GM23338 (cell line): Measurements from ENCODE around the gene ZDHHC12. TPM values are rescaled to one million over a fixed set of nuclear protein-coding genes. Genes with fewer than 3 reads are reported as not detected.
A peak's percentile ranks its signal among the peaks of the same experiment; 100 is the strongest.

Experiments
- ATAC-seq: fragments of 200-7000 bp; cut with Tn5 transposase; 3 replicates; pipeline ENCODE4 v1.9.1; 2020
- DNase-seq: peaks from one replicate; pipeline ENCODE4 v3.0.0-alpha.2; 2015; ENCODE audit warnings: low spot score
- H2AFZ ChIP-seq: fragments of 200-600 bp; sonication (generic); 2 replicates; pipeline ENCODE4 v1.8.0; 2016; ENCODE audit warnings: antibody characterized with exemption, mild to moderate bottlenecking, moderate library complexity
- H3F3A ChIP-seq: fragments of 200-600 bp; sonication (generic); replicated peaks from 2 replicates; pipeline ENCODE4 v1.8.0; 2017; ENCODE audit warnings: antibody characterized with exemption, mixed run types, low read depth
- H3K27ac ChIP-seq: fragments of 200-600 bp; sonication (generic); 2 replicates; pipeline ENCODE4 v1.6.1; 2016; ENCODE audit warnings: low read depth
- H3K27me3 ChIP-seq: fragments of 200-600 bp; sonication (generic); 2 replicates; pipeline ENCODE4 v1.8.0; 2016; ENCODE audit warnings: mild to moderate bottlenecking, mixed run types, moderate library complexity; ENCODE audit not compliant: insufficient read depth
- H3K36me3 ChIP-seq: fragments of 200-600 bp; sonication (generic); 2 replicates; pipeline ENCODE4 v1.8.0; 2016; ENCODE audit warnings: mild to moderate bottlenecking; ENCODE audit not compliant: insufficient read depth
- H3K4me1 ChIP-seq: fragments of 200-600 bp; sonication (generic); 2 replicates; pipeline ENCODE4 v1.8.0; 2016; ENCODE audit warnings: mild to moderate bottlenecking, moderate library complexity; ENCODE audit not compliant: insufficient read depth
- H3K4me2 ChIP-seq: fragments of 200-600 bp; sonication (generic); 2 replicates; pipeline ENCODE4 v1.7.1; 2017; ENCODE audit warnings: mixed run types
- H3K4me3 ChIP-seq: fragments of 200-600 bp; sonication (generic); 2 replicates; pipeline ENCODE4 v1.6.1; 2016; ENCODE audit warnings: mixed run types
- H3K79me2 ChIP-seq: fragments of 200-600 bp; sonication (generic); replicated peaks from 2 replicates; pipeline ENCODE4 v1.8.0; 2017; ENCODE audit warnings: mild to moderate bottlenecking; ENCODE audit not compliant: insufficient read depth
- H3K9me2 ChIP-seq: fragments of 200-600 bp; sonication (generic); 2 replicates; pipeline ENCODE4 v1.8.0; 2017; ENCODE audit not compliant: insufficient read depth
- H4K20me1 ChIP-seq: fragments of 200-600 bp; sonication (generic); replicated peaks from 2 replicates; pipeline ENCODE4 v1.8.0; 2017; ENCODE audit warnings: mild to moderate bottlenecking; ENCODE audit not compliant: insufficient read depth
- H3K27ac Mint-ChIP-seq: 2 replicates; pipeline ENCODE4 v1.8.0; 2020; ENCODE audit warnings: inconsistent platforms, mild to moderate bottlenecking, moderate library complexity, mixed read lengths
- H3K27me3 Mint-ChIP-seq: 3 replicates; pipeline ENCODE4 v1.8.0; 2022; ENCODE audit warnings: low read depth, mild to moderate bottlenecking, moderate library complexity, mixed read lengths, inconsistent platforms; ENCODE audit not compliant: insufficient read depth, poor library complexity
- H3K36me3 Mint-ChIP-seq: 3 replicates; pipeline ENCODE4 v1.8.0; 2021; ENCODE audit warnings: low read depth, mild to moderate bottlenecking, inconsistent platforms, moderate library complexity, mixed read lengths
- H3K4me1 Mint-ChIP-seq: 3 replicates; pipeline ENCODE4 v1.8.0; 2020; ENCODE audit warnings: mild to moderate bottlenecking, inconsistent platforms, mixed read lengths
- H3K4me3 Mint-ChIP-seq: 3 replicates; pipeline ENCODE4 v1.8.0; 2021; ENCODE audit warnings: moderate library complexity, mild to moderate bottlenecking, inconsistent platforms, mixed read lengths
- H3K9me3 Mint-ChIP-seq: 3 replicates; pipeline ENCODE4 v1.8.0; 2020; ENCODE audit warnings: moderate library complexity, mild to moderate bottlenecking, inconsistent platforms, mixed read lengths
- CREB1 ChIP-seq: fragments of 250-450 bp; sonication (Bioruptor Pico); IDR thresholded peaks from 2 replicates; pipeline ENCODE4 v1.5.0; 2020; ENCODE audit warnings: low read depth, mild to moderate bottlenecking, moderate library complexity
- CTCF ChIP-seq, 2 experiments: fragments of 200-600 bp in 1 of 2; sonication (generic) in 1 of 2; conservative IDR thresholded peaks; 2 replicates each; pipeline versions ENCODE4 v1.5.1 to v1.6.1; 2016 to 2017; ENCODE audit warnings: antibody characterized with exemption in 2 of 2, low read depth in 2 of 2, mild to moderate bottlenecking in 2 of 2, moderate library complexity in 1 of 2
- ETS1 ChIP-seq: IDR thresholded peaks from 2 replicates; pipeline ENCODE4 v1.6.1; 2016; ENCODE audit warnings: antibody characterized with exemption
- EZH2phosphoT487 ChIP-seq: fragments of 200-600 bp; sonication (generic); IDR thresholded peaks from one replicate; pipeline ENCODE4 v1.8.1; 2018; ENCODE audit warnings: antibody characterized with exemption; ENCODE audit not compliant: unreplicated experiment
- JUNB ChIP-seq: IDR thresholded peaks from one replicate; pipeline ENCODE4 v1.6.1; 2016; ENCODE audit warnings: antibody characterized with exemption; ENCODE audit not compliant: unreplicated experiment
- NANOG ChIP-seq: IDR thresholded peaks from 2 replicates; pipeline ENCODE4 v1.6.1; 2016; ENCODE audit warnings: antibody characterized with exemption, borderline replicate concordance
- POLR2AphosphoS5 ChIP-seq: IDR thresholded peaks from 2 replicates; pipeline ENCODE4 v1.6.1; 2016; ENCODE audit warnings: antibody characterized with exemption, low read depth
- REST ChIP-seq: IDR thresholded peaks from one replicate; pipeline ENCODE4 v1.6.1; 2018; ENCODE audit warnings: antibody characterized with exemption; ENCODE audit not compliant: unreplicated experiment
- STAT1 ChIP-seq: IDR thresholded peaks from one replicate; pipeline ENCODE4 v1.6.1; 2016; ENCODE audit warnings: antibody characterized with exemption; ENCODE audit not compliant: unreplicated experiment
- ZNF114 ChIP-seq: fragments of 250-450 bp; sonication (Bioruptor Pico); IDR thresholded peaks from 2 replicates; pipeline ENCODE4 v1.5.0; 2020; ENCODE audit warnings: mild to moderate bottlenecking, moderate library complexity
- ZNF331 ChIP-seq: fragments of 250-450 bp; sonication (Bioruptor Pico); IDR thresholded peaks from 2 replicates; pipeline ENCODE4 v1.5.0; 2020; ENCODE audit warnings: low read depth, mild to moderate bottlenecking, moderate library complexity
- ZNF462 ChIP-seq: fragments of 250-450 bp; sonication (Bioruptor Pico); IDR thresholded peaks from 2 replicates; pipeline ENCODE4 v1.5.0; 2020; ENCODE audit warnings: mild to moderate bottlenecking, moderate library complexity
- polyA plus RNA-seq: library from polyadenylated mRNA; unstranded; fragments of >200 nt; fragmentation: Nextera tagmentation; extraction: Ambion mirVana; gene quantifications from 2 replicates; pipeline ENCODE4 v1.2.1, GENCODE V29; 2016
- total RNA-seq: library from RNA; depleted of rRNA; stranded (reverse); fragments of >200 nt; shearing (Covaris generic); gene quantifications from 2 replicates; pipeline ENCODE4 v1.2.3, GENCODE V29; 2014

The ZDHHC12 gene
- total and polyA plus RNA-seq, 2 experiments from 2014 or later: 47.5 to 54.1 TPM

- no peak for TF ChIP-seq REST
- TF ChIP-seq ZNF331 (CRISPR knock-in tag): no peak
- TF ChIP-seq CREB1 (CRISPR knock-in tag): no peak
- TF ChIP-seq STAT1: no peak
- no peak for TF ChIP-seq JUNB
- no peak for TF ChIP-seq POLR2AphosphoS5
- no peak for TF ChIP-seq NANOG
- no peak for TF ChIP-seq CTCF (conservative IDR thresholded peaks at IDR 0.05; ENCODE audit: low read depth in 2 of 2)
- TF ChIP-seq EZH2phosphoT487: no peak
These were observed 49.1 kb upstream of the ZDHHC12 start (continued) for GRCh38 chr9:128773049-128773448.

- Histone ChIP-seq H3K4me3 (peak within 1 kb of the TSS; percentile 97), H2AFZ (peak within 1 kb of the TSS; percentile 99), H3K79me2 (peaks cover 16% of the 10 kb centered on the region), H3K27me3 (no peaks in the 10 kb centered on the region), H3K36me3 (no peaks in the 10 kb centered on the region), H4K20me1 (no peaks in the 10 kb centered on the region), H3F3A (peaks cover 26% of the 10 kb centered on the region), H3K4me2 (peak within 1 kb of the TSS; percentile 97), H3K9me2 (no peaks in the 10 kb centered on the region), H3K4me1 (peaks cover 9% of the 10 kb centered on the region), H3K27ac (peak within 1 kb of the TSS; percentile 99)
- Mint-ChIP-seq H3K4me1 (peaks cover 7% of the 10 kb centered on the region), H3K27ac (peak within 1 kb of the TSS; percentile 97), H3K4me3 (peak within 1 kb of the TSS; percentile 94), H3K9me3 (peaks cover 8% of the 10 kb centered on the region; the same call in 2 of the 3 replicates), H3K27me3 (peaks cover 12% of the 10 kb centered on the region), H3K36me3 (no peaks in the 10 kb centered on the region; the same call in 1 of the 3 replicates)
- DNase-seq (peak; percentile 96), ATAC-seq (peak; percentile 93)
- TF ChIP-seq ETS1 (peak; percentile 59; the same call in 1 of the 2 replicates), CREB1 (CRISPR knock-in tag) (peak; percentile 96), JUNB (no peak), ZNF114 (CRISPR knock-in tag) (no peak), ZNF462 (CRISPR knock-in tag) (no peak)
These were observed 48.0 kb upstream of the ZDHHC12 start, which contains the start of gene ZER1 for GRCh38 chr9:128771745-128772519. ZER1 (minus strand) TSS chr9:128771927; CDS start chr9:128755565, 16,362 bp downstream.
